GF-D8 (cell line): Measurements from ENCODE around the gene M1AP.

Experiments
- DNase-seq: peaks from one replicate; lab custom pipeline; 2025; lab: John Stamatoyannopoulos, UW

M1AP gene

GRCh38 chr2:74648009-74648443 lies at the start of gene M1AP:
Gene M1AP, minus strand, starts transcription at chr2:74648330. Its CDS starts 8,055 bp downstream, at chr2:74640275.
- no peak for DNase-seq

GRCh38 chr2:74696829-74697228 lies 48.7 kb upstream of the M1AP start:
- DNase-seq, result no peak

- DNase-seq, result no peak
Measured at GRCh38 chr2:74695663-74696062, 47.5 kb upstream of the M1AP start.

GRCh38 chr2:74694281-74694680 lies 46.2 kb upstream of the M1AP start:
- DNase-seq, result peak; percentile 2

- DNase-seq, result no peak
Measured at GRCh38 chr2:74693668-74694067, 45.5 kb upstream of the M1AP start.

- no peak for DNase-seq
Measured at GRCh38 chr2:74693213-74693612, 45.1 kb upstream of the M1AP start.

- DNase-seq, result no peak
Measured at GRCh38 chr2:74691929-74692328, 43.8 kb upstream of the M1AP start.

GRCh38 chr2:74690571-74690970 lies 42.4 kb upstream of the M1AP start:
- DNase-seq, result no peak

GRCh38 chr2:74689671-74690070 lies 41.5 kb upstream of the M1AP start:
- no peak for DNase-seq

GRCh38 chr2:74688881-74689280 lies 40.8 kb upstream of the M1AP start:
- DNase-seq, result no peak

GRCh38 chr2:74685408-74685807 lies 37.3 kb upstream of the M1AP start:
- DNase-seq, result no peak

- DNase-seq, result no peak
Measured at GRCh38 chr2:74682501-74682900, 34.4 kb upstream of the M1AP start.

GRCh38 chr2:74679615-74680014 lies 31.5 kb upstream of the M1AP start:
- no peak for DNase-seq

- no peak for DNase-seq
Measured at GRCh38 chr2:74676331-74676730, 28.2 kb upstream of the M1AP start.

GRCh38 chr2:74675090-74675489 lies 27.0 kb upstream of the M1AP start:
- DNase-seq, result no peak

- DNase-seq, result no peak
Measured at GRCh38 chr2:74673826-74674528, 25.8 kb upstream of the M1AP start.

- no peak for DNase-seq
Measured at GRCh38 chr2:74671479-74671878, 23.3 kb upstream of the M1AP start.

- no peak for DNase-seq
Measured at GRCh38 chr2:74670263-74670662, 22.1 kb upstream of the M1AP start.

GRCh38 chr2:74668087-74668486 lies 20.0 kb upstream of the M1AP start:
- DNase-seq, result no peak

GRCh38 chr2:74659462-74659861 lies 11.3 kb upstream of the M1AP start:
- no peak for DNase-seq

- DNase-seq, result no peak
Measured at GRCh38 chr2:74658516-74658915, 10.4 kb upstream of the M1AP start.

- no peak for DNase-seq
Measured at GRCh38 chr2:74655579-74655978, 7.4 kb upstream of the M1AP start.

GRCh38 chr2:74653985-74654882 lies 6.1 kb upstream of the M1AP start, which contains the start of gene SEMA4F:
Gene SEMA4F, plus strand, starts transcription at chr2:74654247. Its CDS starts 130 bp downstream, at chr2:74654377.
- DNase-seq, result no peak
